HCT116 (cell line): Measurements from ENCODE around the gene KIAA1755. TPM values are rescaled to one million over a fixed set of nuclear protein-coding genes. Genes with fewer than 3 reads are reported as not detected.

Experiments used
- ATAC-seq: fragments of 200-7000 bp; cut with Tn5 transposase; 2 replicates; pipeline ENCODE4 v1.9.1; 2020; ENCODE audit warnings: mild to moderate bottlenecking, moderate library complexity
- BruUV-seq: library from RNA; stranded (reverse); fragments of 400-500 nt; replicated peaks from 2 replicates; lab custom pipeline; 2021; lab: Mats Ljungman, UMichigan
- CTCF ChIA-PET: fragments of 300-600 bp; sonication (Branson Sonifier 250); formaldehyde crosslinking; loops from one replicate; lab custom pipeline; 2021; ENCODE audit warnings: antibody characterized with exemption; lab: Charles Lee
- POLR2A ChIA-PET: fragments of 300-600, 350-600 bp; sonication (Branson Sonifier 250); formaldehyde crosslinking; loops from one replicate; lab custom pipeline; 2021; ENCODE audit warnings: antibody characterized with exemption; lab: Charles Lee
- RAD21 ChIA-PET, 2 experiments: fragments of 300-600 bp; sonication (Branson Sonifier 250); formaldehyde crosslinking; loops; one replicate each; lab custom pipeline; 2023; ENCODE audit warnings: low total read pairs in 2 of 2; ENCODE audit not compliant: uncharacterized antibody in 2 of 2, unreplicated experiment in 2 of 2, low non-redundant PET in 1 of 2; lab: Charles Lee
- DNase-seq: peaks from one replicate; pipeline ENCODE4 v3.0.0-alpha.2; 2010; ENCODE audit warnings: low read depth, low spot score
- H2AFZ ChIP-seq: fragments of 200-600 bp; shearing (Covaris generic), sonication (generic); 2 replicates; pipeline ENCODE4 v1.6.1; 2017; ENCODE audit warnings: low read depth, mixed run types, mixed read lengths, antibody characterized with exemption, low read length; ENCODE audit not compliant: poor library complexity, severe bottlenecking
- H3K27ac ChIP-seq: 2 replicates; pipeline ENCODE4 v1.5.1; 2012; ENCODE audit warnings: low read depth, low read length
- H3K27me3 ChIP-seq: fragments of 200-600 bp; sonication (generic); 2 replicates; pipeline ENCODE4 v1.6.1; 2016; ENCODE audit warnings: mixed run types, low read length, mixed read lengths; ENCODE audit not compliant: insufficient read depth
- H3K36me3 ChIP-seq, 2 experiments: fragments of 200-500 bp in 1 of 2; fragments of 200-600 bp in 1 of 2; sonication (Bioruptor generic) in 1 of 2; sonication (generic) in 1 of 2; 2 replicates each; pipeline versions ENCODE4 v1.5.1 to v1.6.1; 2014 to 2016; ENCODE audit warnings: low read length in 2 of 2, inconsistent platforms in 1 of 2, mixed read lengths in 1 of 2, mixed run types in 1 of 2; ENCODE audit not compliant: insufficient read depth in 2 of 2, control insufficient read depth in 1 of 2
- H3K4me1 ChIP-seq, 2 experiments: fragments of 200-600 bp in 1 of 2; sonication (generic) in 1 of 2; 2 replicates each; pipeline versions ENCODE4 v1.5.1 to v1.6.1; 2012 to 2017; ENCODE audit warnings: low read length in 2 of 2, inconsistent platforms in 1 of 2, mild to moderate bottlenecking in 1 of 2, mixed read lengths in 1 of 2, mixed run types in 1 of 2, moderate library complexity in 1 of 2; ENCODE audit not compliant: insufficient read depth in 2 of 2, control insufficient read depth in 1 of 2
- H3K4me2 ChIP-seq: fragments of 200-600 bp; sonication (generic); 2 replicates; pipeline ENCODE4 v1.6.1; 2017; ENCODE audit warnings: mixed run types, low read length, mixed read lengths
- H3K4me3 ChIP-seq, 2 experiments: fragments of 200-600 bp in 1 of 2; sonication (generic) in 1 of 2; replicated peaks in 1 of 2; 2 replicates each; pipeline ENCODE4 v1.5.1; 2011 to 2016; ENCODE audit warnings: low read length in 2 of 2, control low read depth in 1 of 2, low read depth in 1 of 2, mild to moderate bottlenecking in 1 of 2, mixed read lengths in 1 of 2, mixed run types in 1 of 2
- H3K79me2 ChIP-seq: fragments of 200-600 bp; sonication (generic); 2 replicates; pipeline ENCODE4 v1.6.1; 2017; ENCODE audit warnings: mild to moderate bottlenecking, mixed run types, low read length, moderate library complexity, mixed read lengths; ENCODE audit not compliant: insufficient read depth
- H3K9ac ChIP-seq: fragments of 200-600 bp; sonication (generic); 2 replicates; pipeline ENCODE4 v1.6.1; 2016; ENCODE audit warnings: low read length, mixed read lengths
- H3K9me2 ChIP-seq: fragments of 200-600 bp; sonication (generic), shearing (Covaris generic); 2 replicates; pipeline ENCODE4 v1.6.1; 2017; ENCODE audit warnings: mixed run types, mild to moderate bottlenecking, moderate library complexity; ENCODE audit not compliant: insufficient read depth
- H3K9me3 ChIP-seq, 2 experiments: fragments of 200-500 bp in 1 of 2; fragments of 200-600 bp in 1 of 2; sonication (Bioruptor generic) in 1 of 2; sonication (generic) in 1 of 2; 2 replicates each; pipeline ENCODE4 v1.6.1; 2014 to 2017; ENCODE audit warnings: low read length in 2 of 2, mixed read lengths in 2 of 2, inconsistent platforms in 1 of 2, low read depth in 1 of 2, mild to moderate bottlenecking in 1 of 2, mixed run types in 1 of 2, moderate library complexity in 1 of 2; ENCODE audit not compliant: control insufficient read depth in 1 of 2, insufficient read depth in 1 of 2
- H4K20me1 ChIP-seq: fragments of 200-600 bp; sonication (generic), shearing (Covaris generic); 2 replicates; pipeline ENCODE4 v1.6.1; 2017; ENCODE audit warnings: mixed run types, mild to moderate bottlenecking, moderate library complexity; ENCODE audit not compliant: insufficient read depth
- ATF3 ChIP-seq: IDR thresholded peaks from 2 replicates; pipeline ENCODE4 v1.6.1; 2012
- CBX3 ChIP-seq: IDR thresholded peaks from 2 replicates; pipeline ENCODE4 v1.6.1; 2012; ENCODE audit warnings: low read depth
- CEBPB ChIP-seq: IDR thresholded peaks from 2 replicates; pipeline ENCODE4 v1.6.1; 2012; ENCODE audit warnings: low read depth
- CTCF ChIP-seq, 3 experiments: fragments of 200-600 bp in 1 of 3; sonication (generic) in 1 of 3; IDR thresholded peaks in 2 of 3; conservative IDR thresholded peaks in 1 of 3; 2 replicates each; pipeline ENCODE4 v1.5.1; 2012 to 2017; ENCODE audit warnings: low read depth in 2 of 3, low read length in 2 of 3, antibody characterized with exemption in 1 of 3, borderline replicate concordance in 1 of 3, control low read depth in 1 of 3, mild to moderate bottlenecking in 1 of 3, mixed read lengths in 1 of 3, mixed run types in 1 of 3, moderate library complexity in 1 of 3; ENCODE audit not compliant: insufficient read depth in 1 of 3
- EGR1 ChIP-seq: IDR thresholded peaks from 2 replicates; pipeline ENCODE4 v1.6.1; 2012; ENCODE audit warnings: low read depth
- ELF1 ChIP-seq: IDR thresholded peaks from 2 replicates; pipeline ENCODE4 v1.6.1; 2012; ENCODE audit warnings: low read depth, borderline replicate concordance
- EZH2 ChIP-seq: fragments of 200-600 bp; sonication (generic); IDR thresholded peaks from 2 replicates; pipeline ENCODE4 v1.6.1; 2017; ENCODE audit warnings: antibody characterized with exemption, mixed run types
- EZH2phosphoT487 ChIP-seq: fragments of 200-600 bp; IDR thresholded peaks from 2 replicates; pipeline ENCODE4 v1.6.1; 2018; ENCODE audit warnings: antibody characterized with exemption, borderline replicate concordance
- JUND ChIP-seq: IDR thresholded peaks from 2 replicates; pipeline ENCODE4 v1.6.1; 2012
- POLR2AphosphoS5 ChIP-seq: IDR thresholded peaks from 2 replicates; pipeline ENCODE4 v1.6.1; 2011; ENCODE audit warnings: mild to moderate bottlenecking, low read depth, low read length, moderate library complexity
- REST ChIP-seq: IDR thresholded peaks from 2 replicates; pipeline ENCODE4 v1.6.1; 2012; ENCODE audit warnings: low read depth
- SIN3A ChIP-seq: IDR thresholded peaks from 2 replicates; pipeline ENCODE4 v1.6.1; 2012; ENCODE audit warnings: low read depth
- SP1 ChIP-seq: IDR thresholded peaks from 2 replicates; pipeline ENCODE4 v1.6.1; 2012; ENCODE audit warnings: low read depth
- SRF ChIP-seq: IDR thresholded peaks from 2 replicates; pipeline ENCODE4 v1.6.1; 2012; ENCODE audit warnings: low read depth
- TCF7L2 ChIP-seq: IDR thresholded peaks from 2 replicates; pipeline ENCODE4 v1.7.0; 2011; ENCODE audit warnings: borderline replicate concordance, inconsistent platforms; ENCODE audit not compliant: insufficient read depth, insufficient read length; ENCODE audit errors: extremely low read depth
- YY1 ChIP-seq: IDR thresholded peaks from 2 replicates; pipeline ENCODE4 v1.6.1; 2011; ENCODE audit warnings: low read length, low read depth, moderate library complexity, mild to moderate bottlenecking; ENCODE audit not compliant: insufficient replicate concordance; ENCODE audit errors: extremely low read depth
- ZBTB33 ChIP-seq: IDR thresholded peaks from 2 replicates; pipeline ENCODE4 v1.6.1; 2011; ENCODE audit warnings: mild to moderate bottlenecking, low read length, moderate library complexity; ENCODE audit not compliant: insufficient replicate concordance; ENCODE audit errors: extremely low read depth
- ZNF274 ChIP-seq: fragments of 200-500 bp; sonication (Bioruptor generic); IDR thresholded peaks from 2 replicates; pipeline ENCODE4 v1.6.1; 2014; ENCODE audit warnings: mild to moderate bottlenecking, low read depth, low read length, inconsistent platforms
- intact Hi-C: fragments of 100-400 bp; cut with micrococcal nuclease; formaldehyde crosslinking; loops from 2 replicates; pipeline ENCODE4 v1.10.0; 2022
- total RNA-seq: library from RNA; stranded (reverse); gene quantifications from one replicate; pipeline ENCODE4 v1.2.1, GENCODE V29; 2021; ENCODE audit not compliant: unreplicated experiment

Gene KIAA1755
- total RNA-seq, 1 experiment from 2014 or later, result not detected

- RAD21 ChIA-PET, result no interaction called here
- no TSS peak for BruUV-seq
Observed at GRCh38 chr20:38256021-38256420, 4.5 kb downstream of the KIAA1755 start.

More at GRCh38 chr20:38256021-38256420, 4.5 kb downstream of the KIAA1755 start:
- no peaks in the 10 kb centered on the region for H3K27me3 ChIP-seq
- CTCF ChIA-PET, result interaction anchor here (0.7 kb wide), 1 partner anchor 35 kb away, joined by 3 read pairs; no protein-coding TSS in a partner anchor
- H3K79me2 ChIP-seq, result no peaks in the 10 kb centered on the region
- H3K4me1 ChIP-seq, result no peaks in the 10 kb centered on the region
- intact Hi-C loops, result no loop called here
- H3K27ac ChIP-seq, result no peak overlapping the region
- no peak for TF ChIP-seq SP1
- TF ChIP-seq SRF, result no peak
- TF ChIP-seq CEBPB, result no peak
- no peak for TF ChIP-seq REST
- no peak for TF ChIP-seq POLR2AphosphoS5
- no peak for TF ChIP-seq EZH2phosphoT487
- no peak for TF ChIP-seq CBX3
- TF ChIP-seq ZNF274, result no peak
- TF ChIP-seq YY1, result no peak
- no peak for TF ChIP-seq CTCF (IDR thresholded peaks at IDR 0.05 in 2 of 3, conservative IDR thresholded peaks at IDR 0.05 in 1 of 3; ENCODE audit: borderline replicate concordance in 1 of 3, insufficient read depth in 1 of 3, low read depth in 2 of 3, low read length in 2 of 3)
- no peak for TF ChIP-seq EGR1
- no peak for TF ChIP-seq SIN3A
- TF ChIP-seq ZBTB33, result no peak
- no peak for TF ChIP-seq TCF7L2
- TF ChIP-seq JUND, result no peak
- no peak for TF ChIP-seq ATF3
- TF ChIP-seq ELF1, result no peak
- no peak for TF ChIP-seq EZH2
- TF ChIP-seq, all 23 proteins: peak for 0
- no peaks in the 10 kb centered on the region for H3K9me3 ChIP-seq
- no peak overlapping the region for H3K4me2 ChIP-seq
- no peak overlapping the region for H3K9ac ChIP-seq
- POLR2A ChIA-PET, result no interaction called here
- H3K36me3 ChIP-seq, result no peaks in the 10 kb centered on the region
- H4K20me1 ChIP-seq, result no peaks in the 10 kb centered on the region
- no peaks in the 10 kb centered on the region for H3K9me2 ChIP-seq
- DNase-seq (no peak), ATAC-seq (no peak)
- H3K4me3 ChIP-seq, result no peak overlapping the region
- no peak overlapping the region for H2AFZ ChIP-seq
